Activated gamma-delta T cell treated with Interleukin-2 at 50 U/mL for 16 hours (primary cell): ENCODE results near the gene ZSWIM1.
A peak's percentile ranks its signal among the peaks of the same experiment; 100 is the strongest.

Experiments used
- DNase-seq: peaks from one replicate; pipeline ENCODE4 v3.0.0-alpha.2; 2020

ZSWIM1 gene

GRCh38 chr20:45933266-45934045 lies 52.4 kb downstream of the ZSWIM1 start:
- peak; percentile 46 for DNase-seq

GRCh38 chr20:45934046-45934585 lies 53.1 kb downstream of the ZSWIM1 start:
- peak; percentile 50 for DNase-seq
